ENCODE measurements around the gene IL22RA2. TPM values are rescaled to one million over a fixed set of nuclear protein-coding genes. Genes with fewer than 3 reads are reported as not detected.

The IL22RA2 gene
- total RNA-seq, 1 donor from 2014 or later = not detected

DNA sequence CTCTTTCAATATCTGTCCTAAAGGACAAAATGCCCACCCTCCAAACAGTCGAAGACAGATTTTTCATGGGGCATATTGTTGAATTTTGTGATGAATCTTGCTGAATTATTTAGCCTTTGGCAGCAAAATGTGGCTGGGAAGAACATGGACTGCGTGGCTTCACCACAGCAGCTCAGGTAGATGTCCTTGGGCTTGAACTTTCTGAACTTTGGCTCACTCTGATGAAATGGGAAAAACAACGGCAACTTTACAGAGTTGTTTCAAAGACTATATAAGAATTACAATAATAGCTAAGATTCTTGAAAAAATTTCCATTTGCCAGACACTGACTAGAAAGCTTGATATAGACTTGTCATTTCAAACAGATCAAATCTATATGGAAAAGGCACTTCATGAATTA, 75.9 kb downstream of the IL22RA2 start:
- Histone ChIP-seq H3K9me3 (no peaks in the 10 kb centered on the region), H3K4me1 (peaks cover 4% of the 10 kb centered on the region), H3K4me3 (no peak overlapping the region), H3K27me3 (no peaks in the 10 kb centered on the region), H3K36me3 (no peaks in the 10 kb centered on the region), H3K27ac (no peak overlapping the region)
- TF ChIP-seq CTCF (IDR thresholded peaks at IDR 0.05) = no peak
- intact Hi-C loops (cut with DNase I) = loop anchor here (10.0 kb wide), 1 partner anchor 217 kb away; no protein-coding TSS in a partner anchor
- no peak for DNase-seq
- ATAC-seq = no peak

DNA sequence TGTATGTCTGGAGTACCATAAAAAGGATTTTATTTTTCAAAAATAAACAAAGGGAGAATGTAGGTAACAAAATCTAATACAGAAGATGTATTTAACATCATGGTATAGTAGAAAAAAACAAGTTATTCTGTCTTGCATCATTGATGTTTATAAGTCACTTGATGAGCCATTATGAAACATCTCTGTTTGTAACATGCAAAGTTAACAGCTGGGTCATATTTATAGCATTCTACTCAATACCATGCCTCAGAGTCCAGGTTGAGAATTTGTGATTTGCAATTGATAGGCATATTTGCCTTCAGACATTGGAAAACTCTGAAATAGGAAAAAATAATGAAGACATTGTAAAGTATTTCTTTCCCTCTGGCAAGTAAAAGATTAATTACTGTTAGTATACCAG, 76.4 kb downstream of the IL22RA2 start:
- DNase-seq (no peak), ATAC-seq (no peak)
- TF ChIP-seq CTCF (IDR thresholded peaks at IDR 0.05) = no peak
- Histone ChIP-seq H3K27me3 (no peaks in the 10 kb centered on the region), H3K9me3 (no peaks in the 10 kb centered on the region), H3K4me1 (peaks cover 4% of the 10 kb centered on the region), H3K4me3 (no peak overlapping the region), H3K27ac (no peak overlapping the region), H3K36me3 (no peaks in the 10 kb centered on the region)
- intact Hi-C loops (cut with DNase I) = loop anchor here (10.0 kb wide), 1 partner anchor 218 kb away; no protein-coding TSS in a partner anchor

DNA sequence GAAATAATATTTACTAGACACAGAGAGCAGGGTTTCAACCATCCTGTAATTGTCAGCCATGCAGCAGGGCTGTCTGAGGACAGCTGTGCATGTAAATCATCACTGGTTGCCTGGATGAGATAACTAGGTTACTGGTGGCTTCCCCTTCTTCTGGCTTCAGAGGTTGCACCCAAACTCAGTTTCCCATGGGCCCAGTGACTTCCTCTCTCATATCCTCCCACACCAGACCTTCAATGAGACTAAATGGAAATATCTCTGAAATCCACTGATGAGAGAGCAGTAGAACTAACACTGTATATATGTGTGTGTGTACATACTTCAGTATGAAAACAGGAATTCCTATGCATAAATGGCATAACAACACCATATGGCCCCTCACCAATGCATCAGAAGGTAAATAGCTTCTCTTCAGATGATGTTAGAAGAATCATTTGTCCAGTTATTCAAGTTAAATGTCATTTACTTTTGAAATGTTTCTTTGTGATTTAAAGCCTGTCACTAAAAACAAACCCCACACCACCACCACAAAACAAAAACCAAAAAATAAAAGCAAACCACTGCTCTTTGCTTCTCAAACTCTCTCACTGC, 77.7 kb downstream of the IL22RA2 start:
- no peak for DNase-seq
- no peaks in the 10 kb centered on the region for H3K27me3 ChIP-seq
- H3K9me3 ChIP-seq = no peaks in the 10 kb centered on the region
- no peak for TF ChIP-seq CTCF (IDR thresholded peaks at IDR 0.05)
- peaks cover 4% of the 10 kb centered on the region for H3K4me1 ChIP-seq
- no peak overlapping the region for H3K27ac ChIP-seq
- peak; percentile 80 for ATAC-seq
- intact Hi-C loops (cut with DNase I) = loop anchor here (10.0 kb wide), 1 partner anchor 219 kb away; no protein-coding TSS in a partner anchor
- no peaks in the 10 kb centered on the region for H3K36me3 ChIP-seq
- H3K4me3 ChIP-seq = no peak overlapping the region

DNA sequence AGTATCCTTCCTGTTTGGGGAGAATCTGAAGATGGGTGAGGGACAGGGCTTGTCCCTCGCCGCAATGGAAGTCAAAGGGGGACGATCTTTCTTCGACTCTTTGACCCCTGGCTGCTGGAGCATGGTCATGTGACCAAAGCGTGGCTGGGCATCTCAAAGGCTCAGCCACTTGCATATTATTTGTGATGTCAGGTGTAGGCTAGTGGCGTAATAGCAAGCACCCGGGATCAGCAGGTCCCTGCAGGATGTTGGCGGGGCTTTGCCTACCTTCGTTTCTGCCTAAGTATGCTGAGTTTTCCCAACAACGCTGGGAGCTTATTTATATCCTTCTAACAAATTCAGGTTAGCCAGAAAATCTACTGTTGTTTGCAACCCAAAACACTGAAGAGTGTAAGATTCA, 78.4 kb downstream of the IL22RA2 start:
- ATAC-seq = no peak
- TF ChIP-seq CTCF (IDR thresholded peaks at IDR 0.05) = no peak
- H3K4me1 ChIP-seq = peaks cover 4% of the 10 kb centered on the region
- H3K4me3 ChIP-seq = no peak overlapping the region
- H3K36me3 ChIP-seq = no peaks in the 10 kb centered on the region
- intact Hi-C loops (cut with DNase I) = loop anchor here (10.0 kb wide), 1 partner anchor 220 kb away; no protein-coding TSS in a partner anchor
- H3K27ac ChIP-seq = no peak overlapping the region
- no peaks in the 10 kb centered on the region for H3K27me3 ChIP-seq
- DNase-seq = no peak
- H3K9me3 ChIP-seq = no peaks in the 10 kb centered on the region

DNA sequence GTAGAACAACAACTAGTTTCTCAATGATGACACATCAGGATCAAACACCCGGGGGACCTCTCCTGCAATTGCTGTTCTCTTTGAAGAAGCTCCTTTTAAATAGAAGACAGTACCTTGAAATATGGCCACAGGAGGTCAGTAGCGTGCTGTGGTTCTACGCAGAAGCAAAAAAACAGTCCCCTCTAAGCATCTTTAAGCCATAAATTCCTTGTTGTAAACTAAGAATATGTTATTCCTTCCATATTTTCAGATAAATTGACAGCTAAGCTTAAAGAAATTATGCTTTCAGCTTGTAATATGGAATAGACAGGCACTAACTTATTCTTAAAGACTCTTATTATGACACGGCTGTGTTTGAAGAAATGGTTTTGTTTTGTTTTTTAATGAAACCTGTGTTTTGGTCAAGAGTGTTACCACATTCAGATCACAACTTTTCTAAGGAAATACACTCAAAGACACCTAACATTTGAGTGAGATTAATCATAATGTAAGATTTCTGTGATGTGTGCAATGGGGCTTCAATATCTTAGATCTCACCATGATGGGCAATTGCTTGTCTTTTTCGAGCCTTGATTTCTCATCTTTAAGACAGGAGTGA, 78.9 kb downstream of the IL22RA2 start:
- ATAC-seq (peak; percentile 87), DNase-seq (no peak)
- H3K27ac ChIP-seq = no peak overlapping the region
- no peaks in the 10 kb centered on the region for H3K27me3 ChIP-seq
- H3K9me3 ChIP-seq = no peaks in the 10 kb centered on the region
- no peak overlapping the region for H3K4me3 ChIP-seq
- peak; percentile 78 for TF ChIP-seq CTCF (IDR thresholded peaks at IDR 0.05)
- intact Hi-C loops (cut with DNase I) = loop anchor here (10.0 kb wide), 1 partner anchor 220 kb away; no protein-coding TSS in a partner anchor
- peaks cover 4% of the 10 kb centered on the region for H3K4me1 ChIP-seq
- H3K36me3 ChIP-seq = no peaks in the 10 kb centered on the region

Other genes with a start within 250 kb of the IL22RA2 start
- 13.3 TPM for gene IL20RA, start 128.7 kb downstream of the IL22RA2 start, total RNA-seq
- gene IFNGR1, start 45.7 kb upstream of the IL22RA2 start, total RNA-seq = 239 TPM

Data from upper lobe of right lung (tissue), 1 donor.